ENCODE measurements around the gene ARL5A. TPM values are rescaled to one million over a fixed set of nuclear protein-coding genes. Genes with fewer than 3 reads are reported as not detected.

Gene ARL5A
- total and polyA plus RNA-seq, 2 donors (not counting 3 experiments of a cell fraction or from before 2014, with no cell fraction given) = 25.8 to 73.2 TPM

- TF ChIP-seq POLR2A (IDR thresholded peaks at IDR 0.05; ENCODE audit: low read depth, low read length) = no peak
- no peak for TF ChIP-seq POLR2AphosphoS5 (IDR thresholded peaks at IDR 0.05; ENCODE audit: insufficient read depth, low read depth, low read length)
- TF ChIP-seq MYC (IDR thresholded peaks at IDR 0.05; ENCODE audit: low read depth, low read length) = no peak
- TF ChIP-seq CTCF (IDR thresholded peaks at IDR 0.05; ENCODE audit: extremely low read depth in 1 of 2, insufficient read depth in 1 of 2, low read depth in 1 of 2, low read length in 2 of 2) = no peak
- no peak for TF ChIP-seq MAX (IDR thresholded peaks at IDR 0.05; ENCODE audit: insufficient read depth, insufficient read length)
- TF ChIP-seq EZH2 (IDR thresholded peaks at IDR 0.05; ENCODE audit: borderline replicate concordance, low read depth, low read length, severe bottlenecking) = no peak
- TF ChIP-seq FOS (IDR thresholded peaks at IDR 0.05; ENCODE audit: borderline replicate concordance, insufficient read depth, low read length) = no peak
- no peak for TF ChIP-seq GATA2 (IDR thresholded peaks at IDR 0.05; ENCODE audit: insufficient read depth, insufficient read length, low read depth, low read length)
- TF ChIP-seq JUN (IDR thresholded peaks at IDR 0.05; ENCODE audit: borderline replicate concordance, insufficient read depth, insufficient read length, low read depth) = no peak
- no peaks in the 10 kb centered on the region for H3K79me2 ChIP-seq (ENCODE audit: control insufficient read depth, insufficient read depth, low read length)
- no peak for DNase-seq (ENCODE audit: low read depth, low spot score)
- FAIRE-seq = no peak
- H3K9me1 ChIP-seq (replicated peaks; ENCODE audit: control insufficient read depth, extremely low read depth, insufficient read depth, low read length) = no peaks in the 10 kb centered on the region
- no TSS peak for BruUV-seq (replicated peaks)
- H3K4me1 ChIP-seq (ENCODE audit: control insufficient read depth, extremely low read depth, insufficient read depth, low read length) = peaks cover 8% of the 10 kb centered on the region
- no peaks in the 10 kb centered on the region for H3K9me3 ChIP-seq (replicated peaks; ENCODE audit: control insufficient read depth, insufficient read depth, low read length)
- H4K20me1 ChIP-seq (replicated peaks; ENCODE audit: control insufficient read depth, extremely low read depth, insufficient read depth, low read length) = no peaks in the 10 kb centered on the region
- H3K36me3 ChIP-seq (ENCODE audit: control insufficient read depth in 2 of 2, extremely low read depth in 1 of 2, insufficient read depth in 2 of 2, low read length in 2 of 2) = no peaks in the 10 kb centered on the region
- no peak overlapping the region for H3K9ac ChIP-seq (replicated peaks; ENCODE audit: extremely low read depth, insufficient read depth, low read length)
- dilution Hi-C loops (cut with MboI; ENCODE audit: extremely low pct_ligation_motif_present, low sequenced_read_pairs) = no loop called here
- H3K27me3 ChIP-seq (ENCODE audit: control insufficient read depth in 2 of 2, insufficient read depth in 2 of 2, low read length in 2 of 2) = no peaks in the 10 kb centered on the region
- H3K4me3 ChIP-seq (replicated peaks in 1 of 3; ENCODE audit: insufficient read depth in 1 of 3, low read depth in 1 of 3, low read length in 3 of 3) = no peak overlapping the region
- ChIA-PET POLR2A (no interaction called here), CTCF (interaction anchor here (1.3 kb wide), 1 partner anchor 12 kb away, joined by 7 read pairs; no protein-coding TSS in a partner anchor)
- intact Hi-C loops (cut with micrococcal nuclease) = no loop called here
- no peak overlapping the region for H2AFZ ChIP-seq (ENCODE audit: low read depth, low read length)
- no peak overlapping the region for H3K27ac ChIP-seq (ENCODE audit: insufficient read depth, low read depth, low read length)
- no peak overlapping the region for H3K4me2 ChIP-seq (ENCODE audit: insufficient read depth, low read length)
These were observed 21.3 kb upstream of the ARL5A start for GRCh38 chr2:151849413-151850010.
